H54 (cell line): ENCODE measurements around the gene HECTD4.

Experiments used
- DNase-seq: peaks from one replicate; pipeline ENCODE4 v3.0.0; 2011; ENCODE audit warnings: low spot score, mixed read lengths; ENCODE audit not compliant: insufficient read length
- FAIRE-seq: peaks from 3 replicates; lab custom pipeline; 2011; peaks lifted over from hg19 to GRCh38; lab: Jason Lieb, UNC
- POLR2A ChIP-seq: IDR thresholded peaks from 2 replicates; pipeline ENCODE4 v1.6.1; 2011; ENCODE audit warnings: low read depth, mild to moderate bottlenecking, low read length

HECTD4 gene

GRCh38 chr12:112182499-112182898, 199.7 kb downstream of the HECTD4 start:
- DNase-seq (no peak), FAIRE-seq (no peak)
- no peak for TF ChIP-seq POLR2A

- DNase-seq (no peak), FAIRE-seq (no peak)
- no peak for TF ChIP-seq POLR2A
These were observed 201.8 kb downstream of the HECTD4 start for GRCh38 chr12:112180422-112180821.

- no peak for TF ChIP-seq POLR2A
- FAIRE-seq (no peak), DNase-seq (no peak)
These were observed 202.3 kb downstream of the HECTD4 start for GRCh38 chr12:112179916-112180315.

- no peak for FAIRE-seq
- DNase-seq: no peak
- no peak for TF ChIP-seq POLR2A
These were observed 202.9 kb downstream of the HECTD4 start for GRCh38 chr12:112179341-112179740.

- no peak for FAIRE-seq
These were observed 203.4 kb downstream of the HECTD4 start for GRCh38 chr12:112178796-112179195.

GRCh38 chr12:112176321-112177010, 205.8 kb downstream of the HECTD4 start:
- TF ChIP-seq POLR2A: no peak
- no peak for DNase-seq
- FAIRE-seq: no peak

More at GRCh38 chr12:112178796-112179195, 203.4 kb downstream of the HECTD4 start:
- no peak for DNase-seq
- TF ChIP-seq POLR2A: no peak

GRCh38 chr12:112175361-112176155, 206.7 kb downstream of the HECTD4 start:
- no peak for FAIRE-seq
- TF ChIP-seq POLR2A: no peak
- DNase-seq: no peak

- DNase-seq: no peak
- no peak for TF ChIP-seq POLR2A
- FAIRE-seq: no peak
These were observed 209.5 kb downstream of the HECTD4 start for GRCh38 chr12:112172556-112173324.

- FAIRE-seq (no peak), DNase-seq (no peak)
- TF ChIP-seq POLR2A: no peak
These were observed 211.1 kb downstream of the HECTD4 start for GRCh38 chr12:112170971-112171596.

GRCh38 chr12:112170376-112170775, 211.9 kb downstream of the HECTD4 start:
- DNase-seq (peak; percentile 47), FAIRE-seq (no peak)
- TF ChIP-seq POLR2A: no peak

GRCh38 chr12:112169966-112170365, 212.3 kb downstream of the HECTD4 start:
- no peak for DNase-seq
- TF ChIP-seq POLR2A: no peak
- no peak for FAIRE-seq

- no peak for TF ChIP-seq POLR2A
- DNase-seq: no peak
- FAIRE-seq: no peak
These were observed 212.9 kb downstream of the HECTD4 start for GRCh38 chr12:112169161-112169872.

- no peak for DNase-seq
- TF ChIP-seq POLR2A: no peak
- no peak for FAIRE-seq
These were observed 213.7 kb downstream of the HECTD4 start for GRCh38 chr12:112168561-112168971.
